Neural progenitor cell (in vitro differentiated cells): ENCODE data around the gene OPRL1. TPM values are rescaled to one million over a fixed set of nuclear protein-coding genes. Genes with fewer than 3 reads are reported as not detected.

Experiments
- DNase-seq: peaks from one replicate; pipeline ENCODE4 v3.0.0-alpha.2; 2016; ENCODE audit warnings: low spot score
- H2AFZ ChIP-seq: fragments of 200-600 bp; sonication (generic); replicated peaks from 2 replicates; pipeline ENCODE4 v1.6.1; 2016; ENCODE audit warnings: antibody characterized with exemption
- H3F3A ChIP-seq: fragments of 200-600 bp; sonication (generic); 2 replicates; pipeline ENCODE4 v1.6.1; 2016; ENCODE audit warnings: antibody characterized with exemption, low read depth
- H3K27ac ChIP-seq: fragments of 200-600 bp; sonication (generic); 2 replicates; pipeline ENCODE4 v1.5.1; 2016; ENCODE audit warnings: mild to moderate bottlenecking
- H3K27me3 ChIP-seq: fragments of 200-600 bp; sonication (generic); 2 replicates; pipeline ENCODE4 v1.6.1; 2016; ENCODE audit warnings: mild to moderate bottlenecking, moderate library complexity
- H3K36me3 ChIP-seq: fragments of 200-600 bp; sonication (generic); 2 replicates; pipeline ENCODE4 v1.5.1; 2016
- H3K4me1 ChIP-seq: fragments of 200-600 bp; sonication (generic); 2 replicates; pipeline ENCODE4 v1.6.1; 2016; ENCODE audit warnings: mixed run types
- H3K4me2 ChIP-seq: fragments of 200-600 bp; sonication (generic); 2 replicates; pipeline ENCODE4 v1.6.1; 2016
- H3K4me3 ChIP-seq: fragments of 200-600 bp; sonication (generic); 2 replicates; pipeline ENCODE4 v1.5.1; 2016
- H3K79me2 ChIP-seq: fragments of 200-600 bp; sonication (generic); 2 replicates; pipeline ENCODE4 v1.6.1; 2016; ENCODE audit warnings: low read depth
- H3K9ac ChIP-seq: fragments of 200-600 bp; sonication (generic); 2 replicates; pipeline ENCODE4 v1.6.1; 2016
- H3K9me3 ChIP-seq: fragments of 200-600 bp; sonication (generic); 2 replicates; pipeline ENCODE4 v1.5.1; 2016; ENCODE audit warnings: low read depth
- H4K20me1 ChIP-seq: fragments of 200-600 bp; sonication (generic); 2 replicates; pipeline ENCODE4 v1.6.1; 2016; ENCODE audit warnings: low read depth
- H3K27ac Mint-ChIP-seq: 3 replicates; pipeline ENCODE4 v1.8.0; 2021; ENCODE audit warnings: mixed read lengths
- H3K27me3 Mint-ChIP-seq: 2 replicates; pipeline ENCODE4 v1.8.0; 2022; ENCODE audit warnings: low read depth, mild to moderate bottlenecking, inconsistent platforms, moderate library complexity, mixed read lengths; ENCODE audit not compliant: insufficient read depth
- H3K36me3 Mint-ChIP-seq: 3 replicates; pipeline ENCODE4 v1.8.0; 2021; ENCODE audit warnings: mixed read lengths
- H3K4me1 Mint-ChIP-seq: 3 replicates; pipeline ENCODE4 v1.8.0; 2021; ENCODE audit warnings: mixed read lengths
- H3K4me3 Mint-ChIP-seq: 3 replicates; pipeline ENCODE4 v1.8.0; 2021; ENCODE audit warnings: mild to moderate bottlenecking, moderate library complexity, mixed read lengths
- H3K9me3 Mint-ChIP-seq: 3 replicates; pipeline ENCODE4 v1.8.0; 2020; ENCODE audit warnings: mixed read lengths
- CTCF ChIP-seq: fragments of 200-600 bp; sonication (generic); IDR thresholded peaks from 2 replicates; pipeline ENCODE4 v1.5.1; 2017; ENCODE audit warnings: antibody characterized with exemption, mild to moderate bottlenecking
- EZH2 ChIP-seq: fragments of 200-600 bp; sonication (generic); IDR thresholded peaks from 2 replicates; pipeline ENCODE4 v1.6.1; 2017; ENCODE audit warnings: antibody characterized with exemption, mild to moderate bottlenecking, moderate library complexity
- EZH2phosphoT487 ChIP-seq: fragments of 200-600 bp; sonication (generic); IDR thresholded peaks from 2 replicates; pipeline ENCODE4 v1.6.1; 2017; ENCODE audit warnings: antibody characterized with exemption
- total RNA-seq: library from RNA; depleted of rRNA; stranded (reverse); fragments of >200 nt; gene quantifications from 2 replicates; pipeline ENCODE4 v1.2.3, GENCODE V29; 2015; ENCODE audit warnings: low replicate concordance

OPRL1 gene
- total RNA-seq, 1 donor from 2014 or later, result 1.3 TPM

- Mint-ChIP-seq H3K27me3 (no peaks in the 10 kb centered on the region), H3K27ac (no peak overlapping the region), H3K36me3 (no peaks in the 10 kb centered on the region), H3K4me1 (no peaks in the 10 kb centered on the region), H3K4me3 (no peak overlapping the region), H3K9me3 (no peaks in the 10 kb centered on the region)
- Histone ChIP-seq H3F3A (peaks cover 3% of the 10 kb centered on the region), H3K4me1 (peaks cover under 1% of the 10 kb centered on the region), H3K4me2 (no peak overlapping the region), H3K79me2 (no peaks in the 10 kb centered on the region), H3K27ac (no peak overlapping the region), H4K20me1 (peaks cover 15% of the 10 kb centered on the region), H3K9me3 (no peaks in the 10 kb centered on the region), H2AFZ (no peak overlapping the region), H3K9ac (no peak overlapping the region), H3K4me3 (no peak overlapping the region), H3K27me3 (no peaks in the 10 kb centered on the region), H3K36me3 (no peaks in the 10 kb centered on the region)
- DNase-seq, result no peak
- no peak for TF ChIP-seq CTCF
- no peak for TF ChIP-seq EZH2
Observed at GRCh38 chr20:64073476-64074183, 6.3 kb upstream of the OPRL1 start.

- H3K27ac ChIP-seq, result no peak overlapping the region
- H3K9ac ChIP-seq, result no peak overlapping the region
- no peak overlapping the region for H3K27ac Mint-ChIP-seq
- H3K4me2 ChIP-seq, result no peak overlapping the region
- H3K9me3 ChIP-seq, result no peaks in the 10 kb centered on the region
- no peak overlapping the region for H2AFZ ChIP-seq
- H3K4me1 ChIP-seq, result peaks cover 7% of the 10 kb centered on the region
- H3K79me2 ChIP-seq, result no peaks in the 10 kb centered on the region
- DNase-seq, result no peak
- peaks cover 4% of the 10 kb centered on the region for H3K27me3 ChIP-seq
- H3K36me3 ChIP-seq, result no peaks in the 10 kb centered on the region
- no peak for TF ChIP-seq EZH2
- H3K27me3 Mint-ChIP-seq, result no peaks in the 10 kb centered on the region
- peaks cover 10% of the 10 kb centered on the region for H3F3A ChIP-seq
- no peak overlapping the region for H3K4me3 Mint-ChIP-seq
- H3K9me3 Mint-ChIP-seq, result no peaks in the 10 kb centered on the region
- no peaks in the 10 kb centered on the region for H3K36me3 Mint-ChIP-seq
- H3K4me3 ChIP-seq, result no peak overlapping the region
- H3K4me1 Mint-ChIP-seq, result peaks cover 5% of the 10 kb centered on the region
- H4K20me1 ChIP-seq, result peaks cover 12% of the 10 kb centered on the region
Observed at GRCh38 chr20:64074184-64074789, 5.6 kb upstream of the OPRL1 start.

GRCh38 chr20:64074963-64075362, 4.9 kb upstream of the OPRL1 start:
- Mint-ChIP-seq H3K4me3 (no peak overlapping the region), H3K27ac (no peak overlapping the region), H3K27me3 (no peaks in the 10 kb centered on the region), H3K4me1 (peaks cover 5% of the 10 kb centered on the region), H3K36me3 (no peaks in the 10 kb centered on the region), H3K9me3 (no peaks in the 10 kb centered on the region)
- DNase-seq, result no peak
- peaks cover 8% of the 10 kb centered on the region for H3K27me3 ChIP-seq
- no peak overlapping the region for H3K9ac ChIP-seq
- H3K4me3 ChIP-seq, result no peak overlapping the region
- H3K4me2 ChIP-seq, result no peak overlapping the region
- peaks cover 6% of the 10 kb centered on the region for H4K20me1 ChIP-seq
- H3K36me3 ChIP-seq, result no peaks in the 10 kb centered on the region
- peaks cover 13% of the 10 kb centered on the region for H3F3A ChIP-seq
- H3K4me1 ChIP-seq, result peaks cover 7% of the 10 kb centered on the region
- H3K79me2 ChIP-seq, result no peaks in the 10 kb centered on the region
- no peak overlapping the region for H2AFZ ChIP-seq
- H3K27ac ChIP-seq, result no peak overlapping the region
- no peaks in the 10 kb centered on the region for H3K9me3 ChIP-seq
- TF ChIP-seq EZH2phosphoT487 (no peak), CTCF (no peak), EZH2 (no peak)

GRCh38 chr20:64075556-64075955, 4.3 kb upstream of the OPRL1 start:
- Histone ChIP-seq H4K20me1 (peaks cover under 1% of the 10 kb centered on the region), H3F3A (peaks cover 19% of the 10 kb centered on the region), H3K9ac (no peak overlapping the region), H3K9me3 (no peaks in the 10 kb centered on the region), H3K4me1 (peaks cover 10% of the 10 kb centered on the region), H2AFZ (no peak overlapping the region), H3K4me3 (no peak overlapping the region), H3K27me3 (peaks cover 14% of the 10 kb centered on the region), H3K79me2 (no peaks in the 10 kb centered on the region), H3K4me2 (no peak overlapping the region), H3K36me3 (no peaks in the 10 kb centered on the region), H3K27ac (no peak overlapping the region)
- H3K36me3 Mint-ChIP-seq, result no peaks in the 10 kb centered on the region
- H3K27ac Mint-ChIP-seq, result no peak overlapping the region
- no peak for TF ChIP-seq EZH2
- TF ChIP-seq EZH2phosphoT487, result no peak
- no peak for TF ChIP-seq CTCF
- H3K27me3 Mint-ChIP-seq, result no peaks in the 10 kb centered on the region
- H3K4me1 Mint-ChIP-seq, result peaks cover 10% of the 10 kb centered on the region
- no peak overlapping the region for H3K4me3 Mint-ChIP-seq
- DNase-seq, result no peak
- no peaks in the 10 kb centered on the region for H3K9me3 Mint-ChIP-seq
